HCT116 (cell line): ENCODE results near the gene LCN6. TPM values are rescaled to one million over a fixed set of nuclear protein-coding genes. Genes with fewer than 3 reads are reported as not detected.
"Not testable (repeated sequence)": the region's sequence is repeated elsewhere in the genome, so short reads cannot be mapped to it uniquely, and the experiment has no call there.

Experiments
- ATAC-seq: fragments of 200-7000 bp; cut with Tn5 transposase; 2 replicates; pipeline ENCODE4 v1.9.1; 2020; ENCODE audit warnings: mild to moderate bottlenecking, moderate library complexity
- Bru-seq: library from RNA; stranded (reverse); fragments of 400-500 nt; gene quantifications from one replicate; lab custom pipeline; 2021; lab: Mats Ljungman, UMichigan
- BruChase-seq, 2 experiments: library from RNA; stranded (reverse); fragments of 400-500 nt; gene quantifications; one replicate each; lab custom pipeline; 2021; lab: Mats Ljungman, UMichigan
- BruUV-seq: library from RNA; stranded (reverse); fragments of 400-500 nt; replicated peaks from 2 replicates; lab custom pipeline; 2021; lab: Mats Ljungman, UMichigan
- CTCF ChIA-PET: fragments of 300-600 bp; sonication (Branson Sonifier 250); formaldehyde crosslinking; loops from one replicate; lab custom pipeline; 2021; ENCODE audit warnings: antibody characterized with exemption; lab: Charles Lee
- POLR2A ChIA-PET: fragments of 300-600, 350-600 bp; sonication (Branson Sonifier 250); formaldehyde crosslinking; loops from one replicate; lab custom pipeline; 2021; ENCODE audit warnings: antibody characterized with exemption; lab: Charles Lee
- RAD21 ChIA-PET, 2 experiments: fragments of 300-600 bp; sonication (Branson Sonifier 250); formaldehyde crosslinking; loops; one replicate each; lab custom pipeline; 2023; ENCODE audit warnings: low total read pairs in 2 of 2; ENCODE audit not compliant: uncharacterized antibody in 2 of 2, unreplicated experiment in 2 of 2, low non-redundant PET in 1 of 2; lab: Charles Lee
- DNase-seq: peaks from one replicate; pipeline ENCODE4 v3.0.0-alpha.2; 2010; ENCODE audit warnings: low read depth, low spot score
- H2AFZ ChIP-seq: fragments of 200-600 bp; shearing (Covaris generic), sonication (generic); 2 replicates; pipeline ENCODE4 v1.6.1; 2017; ENCODE audit warnings: low read depth, mixed run types, mixed read lengths, antibody characterized with exemption, low read length; ENCODE audit not compliant: poor library complexity, severe bottlenecking
- H3K27ac ChIP-seq: 2 replicates; pipeline ENCODE4 v1.5.1; 2012; ENCODE audit warnings: low read depth, low read length
- H3K27me3 ChIP-seq: fragments of 200-600 bp; sonication (generic); 2 replicates; pipeline ENCODE4 v1.6.1; 2016; ENCODE audit warnings: mixed run types, low read length, mixed read lengths; ENCODE audit not compliant: insufficient read depth
- H3K36me3 ChIP-seq, 2 experiments: fragments of 200-500 bp in 1 of 2; fragments of 200-600 bp in 1 of 2; sonication (Bioruptor generic) in 1 of 2; sonication (generic) in 1 of 2; 2 replicates each; pipeline versions ENCODE4 v1.5.1 to v1.6.1; 2014 to 2016; ENCODE audit warnings: low read length in 2 of 2, inconsistent platforms in 1 of 2, mixed read lengths in 1 of 2, mixed run types in 1 of 2; ENCODE audit not compliant: insufficient read depth in 2 of 2, control insufficient read depth in 1 of 2
- H3K4me1 ChIP-seq, 2 experiments: fragments of 200-600 bp in 1 of 2; sonication (generic) in 1 of 2; 2 replicates each; pipeline versions ENCODE4 v1.5.1 to v1.6.1; 2012 to 2017; ENCODE audit warnings: low read length in 2 of 2, inconsistent platforms in 1 of 2, mild to moderate bottlenecking in 1 of 2, mixed read lengths in 1 of 2, mixed run types in 1 of 2, moderate library complexity in 1 of 2; ENCODE audit not compliant: insufficient read depth in 2 of 2, control insufficient read depth in 1 of 2
- H3K4me2 ChIP-seq: fragments of 200-600 bp; sonication (generic); 2 replicates; pipeline ENCODE4 v1.6.1; 2017; ENCODE audit warnings: mixed run types, low read length, mixed read lengths
- H3K4me3 ChIP-seq, 2 experiments: fragments of 200-600 bp in 1 of 2; sonication (generic) in 1 of 2; replicated peaks in 1 of 2; 2 replicates each; pipeline ENCODE4 v1.5.1; 2011 to 2016; ENCODE audit warnings: low read length in 2 of 2, control low read depth in 1 of 2, low read depth in 1 of 2, mild to moderate bottlenecking in 1 of 2, mixed read lengths in 1 of 2, mixed run types in 1 of 2
- H3K79me2 ChIP-seq: fragments of 200-600 bp; sonication (generic); 2 replicates; pipeline ENCODE4 v1.6.1; 2017; ENCODE audit warnings: mild to moderate bottlenecking, mixed run types, low read length, moderate library complexity, mixed read lengths; ENCODE audit not compliant: insufficient read depth
- H3K9ac ChIP-seq: fragments of 200-600 bp; sonication (generic); 2 replicates; pipeline ENCODE4 v1.6.1; 2016; ENCODE audit warnings: low read length, mixed read lengths
- H3K9me2 ChIP-seq: fragments of 200-600 bp; sonication (generic), shearing (Covaris generic); 2 replicates; pipeline ENCODE4 v1.6.1; 2017; ENCODE audit warnings: mixed run types, mild to moderate bottlenecking, moderate library complexity; ENCODE audit not compliant: insufficient read depth
- H3K9me3 ChIP-seq, 2 experiments: fragments of 200-500 bp in 1 of 2; fragments of 200-600 bp in 1 of 2; sonication (Bioruptor generic) in 1 of 2; sonication (generic) in 1 of 2; 2 replicates each; pipeline ENCODE4 v1.6.1; 2014 to 2017; ENCODE audit warnings: low read length in 2 of 2, mixed read lengths in 2 of 2, inconsistent platforms in 1 of 2, low read depth in 1 of 2, mild to moderate bottlenecking in 1 of 2, mixed run types in 1 of 2, moderate library complexity in 1 of 2; ENCODE audit not compliant: control insufficient read depth in 1 of 2, insufficient read depth in 1 of 2
- H4K20me1 ChIP-seq: fragments of 200-600 bp; sonication (generic), shearing (Covaris generic); 2 replicates; pipeline ENCODE4 v1.6.1; 2017; ENCODE audit warnings: mixed run types, mild to moderate bottlenecking, moderate library complexity; ENCODE audit not compliant: insufficient read depth
- EGR1 ChIP-seq: IDR thresholded peaks from 2 replicates; pipeline ENCODE4 v1.6.1; 2012; ENCODE audit warnings: low read depth
- EZH2 ChIP-seq: fragments of 200-600 bp; sonication (generic); IDR thresholded peaks from 2 replicates; pipeline ENCODE4 v1.6.1; 2017; ENCODE audit warnings: antibody characterized with exemption, mixed run types
- EZH2phosphoT487 ChIP-seq: fragments of 200-600 bp; IDR thresholded peaks from 2 replicates; pipeline ENCODE4 v1.6.1; 2018; ENCODE audit warnings: antibody characterized with exemption, borderline replicate concordance
- FOSL1 ChIP-seq: IDR thresholded peaks from 2 replicates; pipeline ENCODE4 v1.6.1; 2012; ENCODE audit warnings: low read depth
- POLR2A ChIP-seq: IDR thresholded peaks from 2 replicates; pipeline ENCODE4 v1.7.0; 2011; ENCODE audit warnings: borderline replicate concordance; ENCODE audit not compliant: insufficient read depth, insufficient read length; ENCODE audit errors: extremely low read depth
- POLR2AphosphoS5 ChIP-seq: IDR thresholded peaks from 2 replicates; pipeline ENCODE4 v1.6.1; 2011; ENCODE audit warnings: mild to moderate bottlenecking, low read depth, low read length, moderate library complexity
- RAD21 ChIP-seq: IDR thresholded peaks from 2 replicates; pipeline ENCODE4 v1.6.1; 2012; ENCODE audit warnings: low read depth, mild to moderate bottlenecking
- SIN3A ChIP-seq: IDR thresholded peaks from 2 replicates; pipeline ENCODE4 v1.6.1; 2012; ENCODE audit warnings: low read depth
- SP1 ChIP-seq: IDR thresholded peaks from 2 replicates; pipeline ENCODE4 v1.6.1; 2012; ENCODE audit warnings: low read depth
- TCF7L2 ChIP-seq: IDR thresholded peaks from 2 replicates; pipeline ENCODE4 v1.7.0; 2011; ENCODE audit warnings: borderline replicate concordance, inconsistent platforms; ENCODE audit not compliant: insufficient read depth, insufficient read length; ENCODE audit errors: extremely low read depth
- ZNF274 ChIP-seq: fragments of 200-500 bp; sonication (Bioruptor generic); IDR thresholded peaks from 2 replicates; pipeline ENCODE4 v1.6.1; 2014; ENCODE audit warnings: mild to moderate bottlenecking, low read depth, low read length, inconsistent platforms
- intact Hi-C: fragments of 100-400 bp; cut with micrococcal nuclease; formaldehyde crosslinking; loops from 2 replicates; pipeline ENCODE4 v1.10.0; 2022
- long read RNA-seq: library from polyadenylated mRNA; unstranded; transcript quantifications from one replicate; pipeline ENCODE4 v2.0.0, GENCODE V29; 2021; ENCODE audit not compliant: unreplicated experiment
- polyA plus RNA-seq: library from polyadenylated mRNA; unstranded; fragments of >200 nt; gene quantifications from 2 replicates; pipeline ENCODE4 v1.2.1, GENCODE V29; 2012; ENCODE audit warnings: missing spikeins
- total RNA-seq: library from RNA; stranded (reverse); gene quantifications from one replicate; pipeline ENCODE4 v1.2.1, GENCODE V29; 2021; ENCODE audit not compliant: unreplicated experiment
- TF ChIP-seq, protein P1 (sequence below): IDR thresholded peaks from 2 replicates; pipeline ENCODE4 v1.6.1; 2012; ENCODE audit warnings: low read depth
- TF ChIP-seq, protein P2 (sequence below): IDR thresholded peaks from 2 replicates; pipeline ENCODE4 v1.6.1; 2012

LCN6 gene, protein sequence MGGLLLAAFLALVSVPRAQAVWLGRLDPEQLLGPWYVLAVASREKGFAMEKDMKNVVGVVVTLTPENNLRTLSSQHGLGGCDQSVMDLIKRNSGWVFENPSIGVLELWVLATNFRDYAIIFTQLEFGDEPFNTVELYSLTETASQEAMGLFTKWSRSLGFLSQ
- not detected for total RNA-seq
- polyA plus RNA-seq: not detected in 2 replicates
- not detected for Bru-seq, nascent RNA
- not detected for BruChase-seq, experiment 1, labeled RNA remaining after a 6-hour chase
- not detected for BruChase-seq, experiment 2, labeled RNA remaining after a 2-hour chase
- long read RNA-seq: 0 reads

DNA sequence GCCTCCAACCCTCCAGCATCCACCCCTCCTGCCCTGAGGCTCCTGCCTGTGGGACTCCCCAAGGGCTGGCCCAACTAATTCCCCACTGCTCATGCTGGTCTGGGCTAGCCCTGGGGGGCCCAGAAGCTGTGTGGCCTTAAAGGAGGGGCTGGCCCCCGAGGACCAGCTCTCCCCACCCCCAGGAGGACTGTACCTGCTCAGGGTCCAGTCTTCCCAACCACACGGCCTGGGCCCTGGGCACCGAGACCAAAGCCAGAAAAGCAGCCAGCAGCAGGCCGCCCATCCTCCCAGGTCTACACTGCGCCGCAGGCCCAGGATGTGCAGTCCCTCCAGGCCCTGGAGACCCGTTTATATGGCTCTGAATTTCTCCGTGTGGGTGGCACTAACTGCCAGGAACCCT is at the start of gene LCN6:
Gene LCN6, minus strand, starts transcription at position 325 of the 400 bp plus-strand sequence. Its CDS starts 42 bp downstream, at position 283.
- Histone ChIP-seq H3K79me2 (no peaks in the 10 kb centered on the region), H3K9ac (no peak within 1 kb of the TSS), H3K27ac (no peak within 1 kb of the TSS), H3K4me2 (no peak within 1 kb of the TSS), H3K27me3 (no peaks in the 10 kb centered on the region), H3K4me3 (no peak within 1 kb of the TSS), H3K36me3 (no peaks in the 10 kb centered on the region), H3K4me1 (no peaks in the 10 kb centered on the region), H4K20me1 (no peaks in the 10 kb centered on the region), H2AFZ (no peak within 1 kb of the TSS), H3K9me2 (no peaks in the 10 kb centered on the region), H3K9me3 (peaks cover 4 to 12% of the 10 kb centered on the region in 2 experiments; a peak in 3 of 4 replicates)
- BruUV-seq: no TSS peak
- POLR2A ChIA-PET: no interaction called here
- CTCF ChIA-PET: no interaction called here
- TF ChIP-seq EZH2 (no peak), TCF7L2 (no peak), FOSL1 (no peak), RAD21 (no peak), POLR2AphosphoS5 (no peak), EGR1 (no peak), EZH2phosphoT487 (no peak), SP1 (no peak), ZNF274 (no peak), SIN3A (no peak), POLR2A (no peak)
- TF ChIP-seq, protein P1, sequence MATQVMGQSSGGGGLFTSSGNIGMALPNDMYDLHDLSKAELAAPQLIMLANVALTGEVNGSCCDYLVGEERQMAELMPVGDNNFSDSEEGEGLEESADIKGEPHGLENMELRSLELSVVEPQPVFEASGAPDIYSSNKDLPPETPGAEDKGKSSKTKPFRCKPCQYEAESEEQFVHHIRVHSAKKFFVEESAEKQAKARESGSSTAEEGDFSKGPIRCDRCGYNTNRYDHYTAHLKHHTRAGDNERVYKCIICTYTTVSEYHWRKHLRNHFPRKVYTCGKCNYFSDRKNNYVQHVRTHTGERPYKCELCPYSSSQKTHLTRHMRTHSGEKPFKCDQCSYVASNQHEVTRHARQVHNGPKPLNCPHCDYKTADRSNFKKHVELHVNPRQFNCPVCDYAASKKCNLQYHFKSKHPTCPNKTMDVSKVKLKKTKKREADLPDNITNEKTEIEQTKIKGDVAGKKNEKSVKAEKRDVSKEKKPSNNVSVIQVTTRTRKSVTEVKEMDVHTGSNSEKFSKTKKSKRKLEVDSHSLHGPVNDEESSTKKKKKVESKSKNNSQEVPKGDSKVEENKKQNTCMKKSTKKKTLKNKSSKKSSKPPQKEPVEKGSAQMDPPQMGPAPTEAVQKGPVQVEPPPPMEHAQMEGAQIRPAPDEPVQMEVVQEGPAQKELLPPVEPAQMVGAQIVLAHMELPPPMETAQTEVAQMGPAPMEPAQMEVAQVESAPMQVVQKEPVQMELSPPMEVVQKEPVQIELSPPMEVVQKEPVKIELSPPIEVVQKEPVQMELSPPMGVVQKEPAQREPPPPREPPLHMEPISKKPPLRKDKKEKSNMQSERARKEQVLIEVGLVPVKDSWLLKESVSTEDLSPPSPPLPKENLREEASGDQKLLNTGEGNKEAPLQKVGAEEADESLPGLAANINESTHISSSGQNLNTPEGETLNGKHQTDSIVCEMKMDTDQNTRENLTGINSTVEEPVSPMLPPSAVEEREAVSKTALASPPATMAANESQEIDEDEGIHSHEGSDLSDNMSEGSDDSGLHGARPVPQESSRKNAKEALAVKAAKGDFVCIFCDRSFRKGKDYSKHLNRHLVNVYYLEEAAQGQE: no peak
- TF ChIP-seq, protein P2, sequence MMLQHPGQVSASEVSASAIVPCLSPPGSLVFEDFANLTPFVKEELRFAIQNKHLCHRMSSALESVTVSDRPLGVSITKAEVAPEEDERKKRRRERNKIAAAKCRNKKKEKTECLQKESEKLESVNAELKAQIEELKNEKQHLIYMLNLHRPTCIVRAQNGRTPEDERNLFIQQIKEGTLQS: no peak
- intact Hi-C loops: no loop called here
- DNase-seq (no peak), ATAC-seq (no peak)
- RAD21 ChIA-PET: no interaction called here

DNA sequence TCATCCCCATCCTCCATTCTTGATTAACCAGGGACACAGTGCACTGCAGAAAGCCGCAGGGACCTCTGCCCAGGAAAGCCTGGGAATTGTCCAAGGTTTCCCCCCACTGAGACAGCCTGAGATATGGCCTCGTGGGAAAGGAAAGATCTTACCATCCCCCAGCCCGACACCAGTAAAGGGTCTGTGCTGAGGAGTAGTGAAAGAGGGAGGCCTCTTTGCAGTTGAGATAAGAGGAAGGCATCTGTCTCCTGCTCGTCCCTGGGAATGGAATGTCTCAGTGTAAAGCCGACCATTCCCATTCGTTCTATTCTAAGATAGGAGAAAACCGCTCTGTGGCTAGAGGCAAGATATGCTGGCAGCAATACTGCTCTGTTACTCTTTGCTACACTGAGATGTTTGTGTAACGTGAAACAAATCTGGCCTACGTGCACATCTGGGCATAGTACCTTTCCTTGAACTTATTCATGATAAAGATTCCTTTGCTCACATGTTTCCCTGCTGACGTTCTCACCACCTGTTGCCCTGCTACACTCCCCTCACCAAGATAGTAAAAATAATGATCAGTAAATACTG is 48.5 kb upstream of the LCN6 start:
- intact Hi-C loops, CTCF ChIA-PET, H3K4me2 ChIP-seq, H3K27ac ChIP-seq, DNase-seq, ATAC-seq, RAD21 ChIA-PET, H4K20me1 ChIP-seq, H3K9me2 ChIP-seq, H3K9me3 ChIP-seq, H3K27me3 ChIP-seq, H3K4me3 ChIP-seq, POLR2A ChIA-PET, H3K36me3 ChIP-seq, H2AFZ ChIP-seq, BruUV-seq, H3K9ac ChIP-seq: not testable (repeated sequence)
- Histone ChIP-seq H3K4me1 (peaks cover 23 to 43% of the 10 kb centered on the region in 2 experiments), H3K79me2 (peaks cover 12% of the 10 kb centered on the region; the same call in 1 of the 2 replicates)
